ENCODE measurements around the gene FNDC4. TPM values are rescaled to one million over a fixed set of nuclear protein-coding genes. Genes with fewer than 3 reads are reported as not detected.

Gene FNDC4
- total RNA-seq, 1 donor from 2014 or later, result not detected

DNA sequence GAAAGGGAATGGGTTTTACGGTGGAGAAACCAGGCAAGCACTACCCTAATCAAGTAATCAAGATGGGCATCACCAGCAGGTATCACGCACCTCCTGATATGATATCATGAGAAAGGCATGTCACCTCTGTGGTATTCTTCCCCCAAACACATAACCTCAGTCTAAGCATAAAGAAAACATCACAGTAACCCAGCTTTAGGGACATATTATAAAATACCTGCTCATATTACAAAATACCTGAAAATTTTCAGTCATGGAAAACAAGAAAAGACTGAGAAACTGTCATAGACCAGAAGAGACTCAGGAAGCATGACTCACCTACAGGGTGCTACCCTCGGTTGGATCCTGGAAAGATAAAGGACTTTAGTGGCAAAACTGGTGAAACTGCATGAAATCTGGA lies 32.2 kb upstream of the FNDC4 start:
- intact Hi-C loops (cut with micrococcal nuclease), result no loop called here
- H3K4me3 Mint-ChIP-seq, result no peak overlapping the region
- CTCF ChIA-PET, result no interaction called here
- H3K27ac Mint-ChIP-seq, result no peak overlapping the region
- ATAC-seq (ENCODE audit: low read depth) (no peak), DNase-seq (no peak)
- TF ChIP-seq, protein P1, sequence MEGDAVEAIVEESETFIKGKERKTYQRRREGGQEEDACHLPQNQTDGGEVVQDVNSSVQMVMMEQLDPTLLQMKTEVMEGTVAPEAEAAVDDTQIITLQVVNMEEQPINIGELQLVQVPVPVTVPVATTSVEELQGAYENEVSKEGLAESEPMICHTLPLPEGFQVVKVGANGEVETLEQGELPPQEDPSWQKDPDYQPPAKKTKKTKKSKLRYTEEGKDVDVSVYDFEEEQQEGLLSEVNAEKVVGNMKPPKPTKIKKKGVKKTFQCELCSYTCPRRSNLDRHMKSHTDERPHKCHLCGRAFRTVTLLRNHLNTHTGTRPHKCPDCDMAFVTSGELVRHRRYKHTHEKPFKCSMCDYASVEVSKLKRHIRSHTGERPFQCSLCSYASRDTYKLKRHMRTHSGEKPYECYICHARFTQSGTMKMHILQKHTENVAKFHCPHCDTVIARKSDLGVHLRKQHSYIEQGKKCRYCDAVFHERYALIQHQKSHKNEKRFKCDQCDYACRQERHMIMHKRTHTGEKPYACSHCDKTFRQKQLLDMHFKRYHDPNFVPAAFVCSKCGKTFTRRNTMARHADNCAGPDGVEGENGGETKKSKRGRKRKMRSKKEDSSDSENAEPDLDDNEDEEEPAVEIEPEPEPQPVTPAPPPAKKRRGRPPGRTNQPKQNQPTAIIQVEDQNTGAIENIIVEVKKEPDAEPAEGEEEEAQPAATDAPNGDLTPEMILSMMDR (IDR thresholded peaks at IDR 0.05), result no peak
- no peaks in the 10 kb centered on the region for H3K36me3 Mint-ChIP-seq (ENCODE audit: low read depth)
- POLR2A ChIA-PET, result no interaction called here
- no peaks in the 10 kb centered on the region for H3K4me1 Mint-ChIP-seq
- H3K27me3 Mint-ChIP-seq, result peaks cover 32% of the 10 kb centered on the region
- H3K9me3 Mint-ChIP-seq, result no peaks in the 10 kb centered on the region

DNA sequence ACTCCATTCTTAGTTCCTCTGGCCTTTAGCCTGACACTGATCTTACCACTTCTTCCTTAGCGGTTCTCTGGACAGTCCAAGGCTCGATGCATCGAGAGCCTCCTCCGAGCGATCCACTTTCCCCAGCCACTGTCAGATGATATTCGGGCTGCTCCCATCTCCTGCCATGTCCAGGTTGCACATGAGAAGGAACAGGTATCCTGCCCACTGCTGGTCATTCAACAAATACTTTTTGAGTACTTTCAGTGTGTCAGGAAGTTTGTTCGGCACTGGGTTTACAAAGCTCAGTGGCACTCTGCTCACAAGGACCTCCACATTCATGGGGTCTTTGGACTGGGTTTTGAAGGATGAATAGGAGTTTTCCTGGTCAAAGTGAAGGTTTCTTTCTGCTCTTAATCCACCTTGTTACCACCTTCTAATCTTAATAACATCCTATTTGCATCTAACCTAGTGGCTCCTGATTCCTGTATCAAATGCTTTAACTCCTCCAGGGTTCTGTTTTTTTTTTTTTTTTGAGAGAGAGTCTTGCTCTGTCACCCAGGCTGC lies 27.5 kb upstream of the FNDC4 start:
- Mint-ChIP-seq H3K4me1 (no peaks in the 10 kb centered on the region), H3K27me3 (peaks cover 26% of the 10 kb centered on the region)
- POLR2A ChIA-PET, result no interaction called here

DNA sequence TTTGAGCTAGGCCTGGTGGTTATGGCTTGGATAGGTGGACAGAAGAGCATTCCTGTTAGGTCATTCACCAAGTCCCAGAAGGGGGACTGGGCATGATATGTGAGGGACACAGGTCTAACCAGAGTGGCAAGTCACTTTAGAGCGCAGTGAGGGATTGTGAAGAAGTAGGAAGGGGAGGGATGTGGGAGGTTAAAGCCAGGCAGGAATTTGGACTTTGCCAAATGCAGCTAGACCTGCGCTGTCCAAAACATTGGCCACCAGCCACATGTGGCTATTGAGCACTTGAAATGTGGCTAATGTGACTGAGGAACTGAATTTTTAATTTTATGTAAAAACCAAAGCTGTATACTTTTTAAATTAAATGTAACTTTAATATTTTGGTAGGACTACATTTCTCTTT lies 25.3 kb upstream of the FNDC4 start:
- H3K9me3 Mint-ChIP-seq, result no peaks in the 10 kb centered on the region
- ChIA-PET CTCF (no interaction called here), POLR2A (no interaction called here)
- no peak overlapping the region for H3K4me3 Mint-ChIP-seq
- TF ChIP-seq, protein P1 (IDR thresholded peaks at IDR 0.05), result no peak
- H3K4me1 Mint-ChIP-seq, result no peaks in the 10 kb centered on the region
- no peaks in the 10 kb centered on the region for H3K36me3 Mint-ChIP-seq (ENCODE audit: low read depth)
- no peak for DNase-seq
- ATAC-seq (ENCODE audit: low read depth), result no peak
- no peak overlapping the region for H3K27ac Mint-ChIP-seq
- intact Hi-C loops (cut with micrococcal nuclease), result no loop called here
- H3K27me3 Mint-ChIP-seq, result peaks cover 17% of the 10 kb centered on the region

More for the DNA sequence above, 27.5 kb upstream of the FNDC4 start:
- Mint-ChIP-seq H3K4me3 (no peak overlapping the region), H3K36me3 (ENCODE audit: low read depth) (no peaks in the 10 kb centered on the region), H3K9me3 (no peaks in the 10 kb centered on the region), H3K27ac (no peak overlapping the region)
- ATAC-seq (ENCODE audit: low read depth) (no peak), DNase-seq (no peak)
- TF ChIP-seq, protein P1 (IDR thresholded peaks at IDR 0.05), result no peak
- intact Hi-C loops (cut with micrococcal nuclease), result no loop called here
- CTCF ChIA-PET, result no interaction called here

DNA sequence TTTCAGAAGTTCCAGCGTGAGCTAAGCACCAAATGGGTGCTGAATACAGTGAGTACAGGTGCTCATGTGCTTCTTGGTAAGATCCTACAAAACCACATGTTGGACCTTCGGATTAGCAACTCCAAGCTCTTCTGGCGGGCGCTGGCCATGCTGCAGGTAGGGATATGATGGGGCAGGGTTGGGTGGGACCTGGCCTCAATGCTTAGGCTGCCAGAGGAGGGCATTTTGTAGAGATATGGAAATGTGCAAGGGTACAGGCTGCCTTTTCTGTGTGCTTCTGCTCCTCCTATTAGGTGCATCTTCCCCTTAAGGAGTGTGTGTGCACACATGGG lies 23.7 kb upstream of the FNDC4 start:
- H3K4me3 Mint-ChIP-seq, result no peak overlapping the region
- TF ChIP-seq, protein P1 (IDR thresholded peaks at IDR 0.05), result no peak
- H3K4me1 Mint-ChIP-seq, result no peaks in the 10 kb centered on the region
- ATAC-seq (ENCODE audit: low read depth) (no peak), DNase-seq (no peak)
- CTCF ChIA-PET, result no interaction called here
- POLR2A ChIA-PET, result interaction anchor here (0.6 kb wide), 1 partner anchor 16 kb away, joined by 3 read pairs; no protein-coding TSS in a partner anchor
- peaks cover 10% of the 10 kb centered on the region for H3K27me3 Mint-ChIP-seq
- no peaks in the 10 kb centered on the region for H3K36me3 Mint-ChIP-seq (ENCODE audit: low read depth)
- no peaks in the 10 kb centered on the region for H3K9me3 Mint-ChIP-seq
- H3K27ac Mint-ChIP-seq, result no peak overlapping the region
- intact Hi-C loops (cut with micrococcal nuclease), result no loop called here

DNA sequence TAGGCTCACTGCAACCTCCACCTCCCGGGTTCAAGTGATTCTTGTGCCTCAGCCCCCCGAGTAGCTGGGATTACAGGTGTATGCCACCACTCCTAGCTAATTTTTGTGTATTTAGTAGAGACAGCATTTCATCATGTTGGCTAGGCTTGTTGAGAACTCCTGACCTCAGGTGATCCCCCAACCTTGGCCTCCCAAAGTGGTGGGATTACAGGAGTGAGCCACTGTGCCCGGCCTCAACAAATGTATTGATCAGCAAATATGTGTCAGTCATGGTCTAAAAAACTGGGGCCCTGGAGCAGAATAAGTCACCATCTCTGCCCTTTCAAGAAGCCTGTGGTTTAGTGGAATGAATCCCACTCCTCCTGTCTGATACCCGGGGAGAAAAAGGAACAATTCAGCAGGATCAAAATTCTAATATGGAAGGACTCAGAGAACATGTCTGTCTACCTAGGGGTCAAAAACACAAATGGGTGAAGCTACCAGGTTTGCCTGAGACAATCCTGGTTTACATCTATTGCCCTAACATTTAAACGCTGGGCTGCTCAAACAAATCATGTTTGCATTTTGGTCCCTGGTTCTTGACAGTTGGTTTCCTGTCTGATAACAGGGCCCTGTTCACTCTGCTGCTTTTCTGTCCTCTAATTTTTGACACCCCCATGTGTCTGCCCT lies 23.2 kb upstream of the FNDC4 start:
- H3K4me3 Mint-ChIP-seq, result no peak overlapping the region
- no peak overlapping the region for H3K27ac Mint-ChIP-seq
- ATAC-seq (ENCODE audit: low read depth), result no peak

More for the DNA sequence above, 23.2 kb upstream of the FNDC4 start:
- ChIA-PET POLR2A (interaction anchor here (0.6 kb wide), 1 partner anchor 16 kb away, joined by 3 read pairs; no protein-coding TSS in a partner anchor), CTCF (no interaction called here)
- Mint-ChIP-seq H3K27me3 (peaks cover 12% of the 10 kb centered on the region), H3K36me3 (ENCODE audit: low read depth) (no peaks in the 10 kb centered on the region), H3K9me3 (no peaks in the 10 kb centered on the region), H3K4me1 (no peaks in the 10 kb centered on the region)
- TF ChIP-seq, protein P1 (IDR thresholded peaks at IDR 0.05), result no peak
- intact Hi-C loops (cut with micrococcal nuclease), result no loop called here
- DNase-seq, result no peak
